Colon (tissue), 2 donors: ENCODE results near the gene MAPKAPK3.

ENCODE experiments used
- FAIRE-seq: peaks from 2 replicates; lab custom pipeline; 2012; peaks lifted over from hg19 to GRCh38; lab: Jason Lieb, UNC
- donor health status: control.
- donor health status: control.

The MAPKAPK3 gene

DNA sequence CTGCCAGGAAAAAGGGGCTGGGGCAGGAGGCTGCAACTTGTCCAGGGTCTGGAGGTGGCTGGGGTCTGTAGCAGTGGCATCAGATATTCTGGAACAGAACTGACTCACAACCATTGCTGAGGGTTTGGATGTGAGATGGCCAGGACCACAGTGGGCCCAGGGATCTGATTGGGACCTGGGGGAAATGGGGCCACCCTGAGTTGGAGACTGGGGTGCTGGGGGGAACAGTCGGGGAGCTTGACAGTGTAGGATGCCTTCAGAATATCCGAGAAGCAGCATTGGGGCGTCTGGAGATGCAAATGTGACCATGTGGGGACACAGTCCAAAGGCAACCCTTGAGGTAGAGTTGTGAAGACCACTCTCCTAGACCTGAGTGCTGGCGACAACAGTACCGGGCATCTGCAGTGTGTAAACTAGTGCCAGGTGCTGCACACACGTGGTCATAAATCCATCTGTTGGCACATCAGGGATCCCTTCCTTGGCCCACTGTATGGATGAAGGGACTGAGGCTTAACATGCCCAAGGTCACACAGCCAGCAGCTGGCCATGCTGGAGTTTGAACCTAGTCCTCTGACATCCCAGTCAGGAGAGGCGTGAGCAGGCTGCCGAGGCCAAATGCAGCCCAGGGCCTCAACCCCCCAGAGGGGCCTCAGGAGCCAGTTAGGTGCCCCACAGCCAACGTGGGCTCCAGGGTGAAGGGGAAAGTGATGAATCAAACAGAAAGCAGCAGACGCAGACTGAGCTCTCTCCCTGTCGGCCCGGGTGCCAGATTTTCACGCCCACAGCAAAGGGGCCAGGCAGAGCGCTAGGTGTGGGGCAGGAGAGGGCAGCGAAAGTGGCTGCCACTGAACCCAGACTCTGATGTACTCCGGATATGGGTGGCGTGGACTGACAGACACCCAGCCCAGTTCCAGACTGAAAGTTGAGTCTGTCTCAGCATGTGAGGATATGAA, 28.9 kb upstream of the MAPKAPK3 start:
- no peak for FAIRE-seq

GRCh38 chr3:50588759-50589433, 28.1 kb upstream of the MAPKAPK3 start:
- FAIRE-seq: no peak

GRCh38 chr3:50591196-50591741, 25.7 kb upstream of the MAPKAPK3 start:
- no peak for FAIRE-seq

- FAIRE-seq: no peak
Measured at GRCh38 chr3:50592568-50592967, 24.4 kb upstream of the MAPKAPK3 start.

- no peak for FAIRE-seq
Measured at GRCh38 chr3:50594253-50594785, 22.6 kb upstream of the MAPKAPK3 start.

- no peak for FAIRE-seq
Measured at GRCh38 chr3:50599115-50599715, 17.7 kb upstream of the MAPKAPK3 start.

DNA sequence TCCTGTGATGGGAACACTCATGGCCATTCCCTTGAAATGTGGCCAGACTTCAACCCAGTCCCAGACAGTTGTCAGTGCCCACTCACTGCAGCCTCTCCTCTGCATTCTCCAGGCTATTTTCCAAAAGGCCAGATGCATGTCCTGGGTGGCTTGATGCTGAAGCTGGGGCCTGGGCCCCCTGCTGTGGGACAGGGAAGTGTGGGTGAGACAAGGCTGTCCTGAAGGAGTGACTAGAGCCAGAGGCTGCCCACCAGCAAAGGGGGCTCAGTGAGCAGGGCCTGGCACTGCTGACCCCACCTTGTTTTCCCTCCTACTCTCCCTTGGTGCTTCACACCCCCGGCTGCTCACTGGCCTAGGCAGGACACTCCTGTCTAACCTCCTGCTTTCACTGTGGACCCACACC, 17.2 kb upstream of the MAPKAPK3 start:
- FAIRE-seq: no peak

GRCh38 chr3:50600141-50600753, 16.7 kb upstream of the MAPKAPK3 start:
- FAIRE-seq: no peak

DNA sequence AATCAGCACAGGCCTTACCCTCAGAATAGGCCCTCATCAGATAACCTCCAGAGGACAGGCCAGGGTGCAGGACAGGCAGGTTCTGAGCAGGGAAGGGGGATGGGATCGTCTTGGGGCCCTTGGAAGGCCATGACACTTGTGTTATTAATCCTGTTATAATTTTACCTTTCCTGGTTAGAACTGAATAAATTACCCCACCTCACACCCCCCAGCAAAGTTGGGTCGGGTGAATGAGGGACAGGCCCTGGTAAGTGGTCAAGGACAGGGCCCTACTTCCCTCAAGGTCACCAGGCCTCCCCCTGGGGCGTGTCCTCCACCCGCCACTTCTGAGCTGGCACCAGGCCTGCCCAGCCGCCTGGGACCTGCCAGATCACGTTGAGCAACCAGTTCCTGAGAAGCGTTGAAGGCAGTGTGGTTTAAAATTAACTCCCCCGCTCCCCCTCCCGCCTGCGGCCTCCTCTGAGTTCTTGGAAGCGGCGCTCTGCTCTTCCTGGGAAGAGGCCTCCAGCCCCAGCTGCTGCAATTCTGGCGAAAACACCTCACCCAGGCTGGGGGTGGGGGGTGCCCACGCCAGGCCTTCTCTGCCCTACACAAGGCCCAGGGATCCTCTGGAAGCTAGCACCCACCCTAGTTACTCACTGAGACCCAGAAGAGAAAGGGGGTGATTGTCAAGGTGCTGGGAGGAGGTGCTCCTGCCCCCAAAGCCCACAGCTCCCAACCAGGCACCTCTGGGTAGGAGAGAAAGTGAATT, 15.9 kb upstream of the MAPKAPK3 start:
- no peak for FAIRE-seq

- FAIRE-seq: no peak
Measured at GRCh38 chr3:50602595-50603191, 14.3 kb upstream of the MAPKAPK3 start.

- no peak for FAIRE-seq
Measured at GRCh38 chr3:50603261-50604109, 13.5 kb upstream of the MAPKAPK3 start.

GRCh38 chr3:50604110-50604621, 12.8 kb upstream of the MAPKAPK3 start:
- FAIRE-seq: no peak

DNA sequence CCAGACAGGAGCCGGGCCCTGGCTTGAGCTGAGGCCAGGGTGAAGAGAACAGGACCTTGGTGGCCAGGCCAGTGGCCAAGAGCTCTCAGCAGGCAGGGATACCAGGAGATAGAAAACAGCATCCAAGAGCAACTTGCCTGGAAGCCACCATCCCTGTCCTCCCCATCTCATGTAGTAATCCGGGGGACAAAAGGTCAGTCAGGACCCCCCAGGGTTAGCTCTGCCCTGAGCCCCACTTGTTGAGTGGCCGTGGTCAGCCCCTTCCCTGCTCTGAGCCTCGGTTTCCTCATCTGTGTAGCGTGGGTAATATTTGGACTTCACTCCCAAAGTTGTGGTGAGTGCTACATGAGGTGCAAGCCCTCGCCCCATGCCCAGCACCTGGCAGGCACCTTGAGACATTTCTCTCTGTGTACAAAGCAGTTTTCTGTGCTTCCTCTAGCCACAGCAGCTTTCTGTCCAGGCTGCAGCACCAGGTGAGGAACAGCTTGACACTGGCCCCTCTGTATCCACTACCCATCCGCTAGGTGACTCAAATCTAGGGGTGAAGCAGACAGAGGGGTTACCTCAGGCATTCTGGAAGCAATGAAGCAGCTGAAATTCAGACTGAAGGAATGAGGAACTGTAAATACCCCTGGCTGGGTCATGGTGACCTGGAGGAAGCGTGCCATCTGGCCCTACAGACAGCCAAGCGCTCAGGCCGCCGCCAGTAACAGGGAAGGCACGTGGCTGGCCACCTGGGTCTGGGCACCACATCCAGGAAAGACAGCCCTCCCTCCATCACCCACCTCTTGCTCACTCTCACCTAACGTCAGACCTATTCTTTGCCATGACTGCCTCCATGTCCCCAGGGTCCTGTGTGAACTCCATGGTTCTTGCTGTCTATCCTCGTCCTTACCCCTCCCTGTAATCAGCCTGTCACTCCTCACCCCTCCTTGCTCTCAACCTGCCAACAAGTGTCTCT, 12.0 kb upstream of the MAPKAPK3 start:
- FAIRE-seq: no peak

- FAIRE-seq: no peak
Measured at GRCh38 chr3:50605901-50606326, 11.0 kb upstream of the MAPKAPK3 start.

GRCh38 chr3:50606596-50606995, 10.4 kb upstream of the MAPKAPK3 start:
- FAIRE-seq: no peak

GRCh38 chr3:50607271-50608091, 9.5 kb upstream of the MAPKAPK3 start:
- FAIRE-seq: no peak

- FAIRE-seq: no peak
Measured at GRCh38 chr3:50608278-50608677, 8.7 kb upstream of the MAPKAPK3 start.
